Spleen (tissue), 7 donors: Measurements from ENCODE around the gene TANC1.

ENCODE experiments used
- CTCF ChIP-seq, 11 experiments: fragments of 200-600 bp in 7 of 11; fragments of 450-650 bp in 4 of 11; sonication (generic) in 4 of 11; IDR thresholded peaks in 8 of 11; conservative IDR thresholded peaks in 3 of 11; 1 replicate in 7 of 11; 2 replicates in 4 of 11; pipeline versions ENCODE4 v1.4.0 to v1.8.0; 2016 to 2021; ENCODE audit warnings: antibody characterized with exemption in 11 of 11, inconsistent platforms in 4 of 11, mild to moderate bottlenecking in 1 of 11
- POLR2A ChIP-seq, 3 donors: fragments of 450-650 bp; IDR thresholded peaks; one replicate each; pipeline ENCODE4 v1.5.1; 2017; ENCODE audit warnings: antibody characterized with exemption in 3 of 3, mild to moderate bottlenecking in 1 of 3
- donor health status: DM: no; HTN: no; CAD: no; lungs with moderate emphysema.
- donor health status: DM: no; HTN: no; CAD: no.
- donor health status: DM: no; HTN: no; CAD: no.

DNA sequence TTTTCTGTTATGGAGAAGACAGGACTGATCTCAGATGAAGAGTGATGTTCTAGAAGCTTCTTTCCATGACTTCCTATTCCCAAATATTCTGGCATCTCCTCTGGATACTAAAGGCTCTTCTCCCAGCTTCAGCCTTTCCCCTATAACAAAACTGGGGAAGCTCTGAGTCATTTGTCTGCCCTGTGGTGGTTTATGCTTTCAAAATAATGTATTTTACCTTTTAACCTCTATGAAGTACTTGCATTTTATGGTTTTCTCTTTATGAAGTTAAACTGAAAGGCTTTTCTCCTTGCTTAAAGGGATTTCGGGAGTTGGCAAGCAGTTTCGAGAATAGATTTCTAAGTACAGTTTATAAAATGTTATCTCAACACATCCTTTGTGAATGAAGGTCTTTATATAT, 104.4 kb downstream of the TANC1 start:
- no peak for TF ChIP-seq CTCF (IDR thresholded peaks at IDR 0.05 in 8 of 11, conservative IDR thresholded peaks at IDR 0.05 in 3 of 11)
- TF ChIP-seq POLR2A (IDR thresholded peaks at IDR 0.05) = no peak
